GM18517 (cell line): ENCODE data around the gene TMEM9.
A peak's percentile ranks its signal among the peaks of the same experiment; 100 is the strongest.

ENCODE experiments used
- ATAC-seq: cut with Tn5 transposase; IDR thresholded peaks from one replicate; pipeline ENCODE4 v1.9.1; 2021; ENCODE audit warnings: mild to moderate bottlenecking, moderate library complexity; ENCODE audit not compliant: unreplicated experiment

The TMEM9 gene

GRCh38 chr1:201154389-201155165 is at the start of gene TMEM9:
TMEM9 (minus strand) TSS chr1:201154474; CDS start chr1:201153923, 551 bp downstream.
- peak; percentile 92 for ATAC-seq

- no peak for ATAC-seq
Observed at GRCh38 chr1:201198598-201198997, 44.3 kb upstream of the TMEM9 start.

DNA sequence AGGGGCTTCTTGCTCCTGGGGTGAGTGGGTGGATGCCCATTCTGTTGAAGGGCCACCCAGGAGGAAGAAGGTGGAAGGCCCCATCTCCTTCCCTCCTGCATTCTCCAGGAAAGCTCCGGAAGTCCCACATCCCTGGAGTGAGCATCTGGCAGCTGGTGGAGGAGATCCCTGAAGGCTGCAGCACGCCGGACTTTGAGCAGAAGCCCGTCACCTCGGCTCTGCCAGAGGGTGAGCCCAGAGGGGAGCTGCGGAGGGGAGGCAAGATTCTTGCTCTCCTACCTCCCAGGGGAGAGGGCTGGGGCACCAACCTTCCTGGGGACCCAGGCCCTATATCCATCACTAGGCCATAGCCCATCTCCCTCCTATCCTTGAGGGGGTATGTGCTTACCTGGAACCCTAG is 39.8 kb upstream of the TMEM9 start:
- ATAC-seq: no peak

DNA sequence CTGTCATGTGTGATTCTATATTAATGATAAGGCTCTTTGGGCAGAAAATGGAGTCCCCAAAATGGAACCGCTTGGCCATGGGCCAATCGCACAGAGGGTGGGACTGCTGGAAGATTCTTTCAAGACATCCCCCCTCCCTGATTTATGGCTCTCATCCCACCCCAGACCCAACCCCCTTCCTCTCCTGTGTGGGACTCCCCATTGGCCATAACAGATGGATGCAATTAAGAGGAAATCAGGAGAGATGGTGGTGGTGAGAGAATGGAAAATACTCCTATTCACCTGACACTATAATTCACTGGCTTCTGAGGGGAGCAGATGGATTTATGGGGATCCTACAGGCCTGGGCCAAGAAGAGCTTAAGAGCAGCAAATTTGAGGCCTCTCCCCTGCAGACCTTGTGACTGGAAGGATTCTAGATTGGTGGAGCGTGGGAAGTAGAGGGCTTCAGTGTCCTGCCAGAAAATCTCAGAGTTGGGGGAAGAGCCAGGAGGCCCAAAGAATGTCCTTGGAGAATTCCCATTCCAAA is 38.1 kb upstream of the TMEM9 start:
- ATAC-seq: no peak

GRCh38 chr1:201191653-201192260 is 37.5 kb upstream of the TMEM9 start:
- no peak for ATAC-seq

DNA sequence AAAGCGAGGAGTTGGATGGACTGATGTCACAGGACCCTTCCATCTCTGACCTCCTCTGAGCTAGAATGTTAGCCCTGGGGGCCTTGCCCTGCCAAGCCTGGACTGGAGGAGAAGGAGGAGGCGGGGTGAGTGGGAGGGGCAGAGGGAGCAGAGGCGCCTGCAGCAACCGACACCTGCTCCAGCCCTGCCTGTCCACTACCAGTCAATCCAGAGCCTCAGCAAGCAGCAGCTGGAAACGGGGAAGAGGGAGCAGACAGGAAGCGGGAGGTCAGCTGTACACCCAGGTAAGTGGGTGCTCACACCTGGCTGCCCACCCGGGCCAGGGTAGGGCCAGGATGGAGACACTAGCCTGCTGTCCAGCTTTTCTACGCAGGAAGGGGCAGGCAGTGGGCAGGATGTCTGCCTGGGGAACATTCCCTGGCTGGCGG is 36.4 kb upstream of the TMEM9 start, which contains the start of gene IGFN1:
Gene IGFN1 (plus strand): TSS at position 201 of the 428 bp plus-strand sequence. CDS start 2,470 bp downstream, outside the sequence.
- no peak for ATAC-seq

DNA sequence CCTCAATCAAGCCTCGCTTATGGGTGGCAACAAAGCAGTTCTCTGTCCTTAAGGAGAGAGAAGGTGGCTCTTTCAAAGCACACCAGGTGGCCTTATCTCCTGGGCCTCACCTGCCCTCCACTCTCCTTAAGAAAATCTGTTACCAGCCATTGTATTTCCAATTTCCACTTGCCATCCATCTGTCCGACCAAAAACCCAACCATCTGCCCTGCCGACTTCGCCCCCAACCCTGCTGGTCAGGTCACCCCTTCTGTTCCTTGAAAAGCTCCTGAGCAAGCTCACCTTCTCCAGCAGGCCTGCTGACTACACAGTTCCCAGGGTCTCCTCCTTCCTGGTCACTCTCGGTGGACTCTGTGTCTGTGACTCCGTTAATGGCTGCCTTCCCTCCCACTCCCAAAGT is 35.7 kb upstream of the TMEM9 start:
- no peak for ATAC-seq

DNA sequence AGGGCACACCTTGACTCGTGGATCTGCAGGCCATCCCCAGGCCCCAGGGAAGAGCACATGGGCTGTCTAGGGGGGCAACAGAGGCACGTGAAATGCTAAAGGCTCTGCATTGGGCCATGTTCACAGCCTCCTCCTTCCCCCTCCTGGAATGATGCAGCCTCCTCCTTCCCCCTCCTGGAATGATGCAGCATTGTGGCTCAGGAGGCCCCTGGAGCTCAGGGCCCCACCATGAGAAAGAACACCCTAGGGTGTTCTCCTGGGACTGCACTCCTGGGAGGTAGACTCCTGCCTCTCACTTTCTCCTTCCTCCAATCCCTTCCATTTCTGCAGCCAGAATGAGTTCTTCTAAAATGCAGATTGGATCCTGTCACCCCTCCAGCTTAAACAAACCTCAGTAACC is 34.8 kb upstream of the TMEM9 start:
- ATAC-seq: no peak

GRCh38 chr1:201186192-201186591 is 31.9 kb upstream of the TMEM9 start:
- ATAC-seq: no peak

DNA sequence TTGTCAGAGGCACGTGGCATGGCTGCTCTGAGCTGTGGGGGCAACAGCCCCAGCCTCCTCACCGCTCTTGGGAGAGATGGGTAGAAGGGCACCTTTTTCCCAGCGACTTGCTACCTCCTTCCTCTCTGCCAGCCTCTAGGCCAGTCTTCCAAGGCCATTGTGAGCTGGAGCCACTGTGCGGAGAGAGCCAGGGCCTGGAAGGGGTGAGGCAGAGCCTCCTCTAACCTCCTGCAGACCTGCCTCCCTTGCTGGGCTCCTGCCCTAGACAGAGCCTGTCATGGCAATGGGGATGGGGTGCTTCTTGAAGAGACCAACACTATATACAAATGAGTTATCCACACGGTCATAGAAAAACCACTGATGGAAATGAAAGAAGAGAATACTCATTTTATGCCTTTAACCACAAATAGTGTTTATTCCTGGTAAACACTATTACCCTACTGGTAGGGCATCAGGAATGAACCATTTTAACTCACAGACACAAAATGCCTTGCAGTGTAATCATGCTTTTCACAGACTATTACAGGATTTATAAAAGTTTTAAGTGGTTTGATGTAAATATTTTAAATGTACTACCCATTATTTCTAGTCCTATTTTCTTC is 31.4 kb upstream of the TMEM9 start:
- no peak for ATAC-seq

- ATAC-seq: no peak
Observed at GRCh38 chr1:201185123-201185453, 30.8 kb upstream of the TMEM9 start.

- no peak for ATAC-seq
Observed at GRCh38 chr1:201184307-201185122, 30.2 kb upstream of the TMEM9 start.

GRCh38 chr1:201183753-201184152 is 29.5 kb upstream of the TMEM9 start:
- no peak for ATAC-seq

DNA sequence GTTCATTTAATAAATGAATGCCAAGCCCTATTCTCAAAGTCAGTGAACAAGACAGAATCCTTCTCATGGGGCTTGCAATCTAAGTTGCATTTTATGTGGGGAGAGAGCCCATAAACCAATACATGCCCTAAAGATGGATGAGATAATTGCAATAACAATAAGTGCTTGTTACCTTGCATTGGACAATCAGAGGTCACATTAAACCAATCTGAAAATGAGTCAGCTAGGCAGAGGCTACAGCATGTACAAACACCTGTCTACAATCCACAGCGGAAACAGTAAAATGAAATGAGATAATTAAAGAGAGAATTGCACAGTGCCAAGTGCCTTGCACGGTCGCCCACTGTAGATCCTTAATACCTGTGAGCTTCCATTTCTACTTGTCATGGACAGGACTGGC is 28.9 kb upstream of the TMEM9 start:
- ATAC-seq: no peak

GRCh38 chr1:201181726-201182125 is 27.5 kb upstream of the TMEM9 start:
- no peak for ATAC-seq

GRCh38 chr1:201181323-201181722 is 27.0 kb upstream of the TMEM9 start:
- no peak for ATAC-seq

DNA sequence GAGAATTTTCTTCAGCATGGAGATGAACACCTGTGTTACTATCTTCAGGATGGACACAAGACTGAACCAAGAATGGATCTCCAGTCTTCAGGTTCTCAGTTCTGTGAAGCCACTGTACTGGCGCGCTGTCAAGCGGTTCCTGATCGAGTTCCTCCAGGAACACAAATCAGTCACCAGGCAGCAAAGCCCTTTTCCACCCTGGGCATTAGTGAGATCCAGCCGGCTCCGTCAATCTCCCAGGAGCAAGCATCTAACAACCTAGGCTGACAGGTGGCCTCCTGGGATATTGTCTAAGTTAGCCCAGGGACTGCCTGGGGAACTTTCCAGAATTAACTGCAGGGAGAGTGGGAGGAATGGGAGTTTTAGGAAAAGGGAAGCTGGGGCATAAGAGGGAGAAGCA is 26.6 kb upstream of the TMEM9 start:
- ATAC-seq: no peak

DNA sequence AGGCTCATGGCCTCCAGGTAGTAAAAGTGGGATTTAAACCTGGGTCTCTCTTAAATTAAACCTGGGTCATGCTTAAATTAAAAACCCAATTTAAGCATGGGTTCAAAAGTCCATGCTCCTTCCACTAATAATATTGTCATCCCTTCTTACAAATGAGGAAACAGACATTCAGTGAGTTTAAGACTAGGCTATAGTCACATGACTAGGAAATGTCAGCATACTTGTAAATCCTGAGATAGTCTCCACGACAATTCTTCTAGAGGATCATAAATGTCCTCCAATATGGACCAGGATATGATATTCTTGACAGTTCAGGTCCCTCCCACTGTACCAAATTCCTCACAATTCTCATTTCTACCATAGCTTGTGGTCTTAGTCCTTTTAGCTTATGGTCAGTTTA is 25.9 kb upstream of the TMEM9 start:
- ATAC-seq: no peak

DNA sequence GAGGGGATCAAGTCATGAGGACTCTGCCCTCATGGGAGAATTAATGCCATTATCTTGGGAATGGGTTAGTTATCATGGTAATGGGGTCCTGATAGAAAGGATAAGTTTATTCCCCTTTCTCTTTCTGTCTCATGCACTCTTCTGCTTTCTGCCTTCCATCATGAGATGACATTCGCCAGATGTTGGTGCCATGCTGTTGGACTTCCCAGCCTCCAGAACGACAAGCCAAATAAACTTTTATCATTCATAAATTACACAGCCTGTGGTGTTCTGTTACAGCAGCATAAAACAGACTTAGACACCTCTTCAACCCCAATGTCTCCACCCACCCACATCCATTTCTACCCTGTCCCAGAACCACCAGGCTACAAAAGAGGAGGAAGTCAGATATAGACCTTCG is 24.4 kb upstream of the TMEM9 start:
- no peak for ATAC-seq

- no peak for ATAC-seq
Observed at GRCh38 chr1:201176940-201177339, 22.7 kb upstream of the TMEM9 start.
